GM19468 (cell line): ENCODE measurements around the gene LHFPL2.

Experiments
- ATAC-seq: cut with Tn5 transposase; IDR thresholded peaks from one replicate; pipeline ENCODE4 v1.9.1; 2021; ENCODE audit warnings: mild to moderate bottlenecking, moderate library complexity, moderate number of reproducible peaks; ENCODE audit not compliant: unreplicated experiment; ENCODE audit errors: extremely low read depth

LHFPL2 gene

DNA sequence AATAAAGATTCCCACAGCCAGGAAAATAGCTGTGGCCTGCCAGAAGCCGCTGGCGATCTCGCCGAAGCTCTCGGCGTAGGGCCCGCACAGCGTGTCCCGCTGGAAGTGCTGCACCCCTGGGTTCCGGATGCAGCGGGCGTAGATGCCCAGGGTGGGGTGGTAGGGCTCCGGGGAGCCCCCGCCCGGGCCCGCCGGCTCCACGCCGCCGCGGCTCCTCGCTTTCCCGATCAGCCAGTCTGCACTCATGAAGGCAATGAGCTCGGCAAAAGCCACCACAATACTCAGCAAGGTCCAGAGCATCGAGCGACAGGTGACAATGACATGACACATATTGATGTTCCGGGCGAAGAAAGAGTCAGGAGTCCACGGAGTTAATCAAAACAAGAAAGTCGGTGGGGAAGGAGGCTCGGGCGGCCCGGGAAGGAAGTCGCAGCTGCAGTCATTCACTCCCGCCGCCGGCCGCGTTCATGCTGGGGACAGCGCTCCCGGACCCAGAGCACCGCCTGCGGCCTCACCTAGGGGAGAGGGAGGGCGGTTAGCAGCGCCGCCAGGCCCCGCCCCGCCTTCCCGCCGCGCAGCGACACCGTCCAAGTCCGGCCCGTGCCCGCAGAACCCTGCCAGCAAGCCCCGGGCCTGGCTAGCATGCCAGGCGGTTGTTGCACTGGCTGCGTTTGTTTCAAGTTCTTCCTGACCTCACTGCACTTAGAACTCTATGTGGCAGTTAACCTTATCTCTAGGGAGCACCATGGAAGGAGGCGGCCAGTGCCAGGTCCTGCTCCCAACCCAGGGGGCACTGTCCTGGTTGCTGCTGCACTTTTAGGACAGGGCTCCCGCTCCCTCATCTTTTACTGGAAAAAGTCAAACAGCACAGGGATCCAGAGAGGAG, 138.4 kb downstream of the LHFPL2 start:
- ATAC-seq, result peak; percentile 54

- no peak for ATAC-seq
Measured at GRCh38 chr5:78509145-78509865, 139.3 kb downstream of the LHFPL2 start.

DNA sequence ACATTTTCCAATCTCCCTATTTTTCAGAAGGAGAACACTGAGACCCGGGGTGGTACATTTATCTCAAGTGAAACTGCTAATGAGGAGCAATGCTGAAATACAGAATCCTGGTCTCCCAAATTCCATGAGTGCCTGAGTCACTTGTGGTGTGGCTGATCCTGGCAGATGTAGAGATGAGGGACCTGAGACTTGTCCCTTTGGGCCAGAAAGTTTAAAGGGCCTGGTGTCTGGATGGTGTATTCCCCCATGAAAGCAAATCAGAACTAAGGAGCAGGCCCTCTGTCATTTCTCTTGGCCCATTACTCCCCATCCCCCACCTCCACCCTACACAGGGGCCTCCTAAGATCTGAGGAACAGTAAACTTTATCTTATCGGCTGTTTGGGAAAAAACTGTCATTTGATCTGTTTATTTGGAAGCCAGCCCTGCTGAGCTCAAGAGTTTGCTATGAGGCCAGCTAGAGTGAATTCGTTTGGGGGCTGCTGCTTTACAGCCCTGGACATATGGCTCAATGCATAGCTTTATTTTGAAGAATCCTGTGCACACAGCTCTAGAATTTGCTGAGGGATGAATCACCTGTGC, 140.3 kb downstream of the LHFPL2 start:
- ATAC-seq, result no peak

DNA sequence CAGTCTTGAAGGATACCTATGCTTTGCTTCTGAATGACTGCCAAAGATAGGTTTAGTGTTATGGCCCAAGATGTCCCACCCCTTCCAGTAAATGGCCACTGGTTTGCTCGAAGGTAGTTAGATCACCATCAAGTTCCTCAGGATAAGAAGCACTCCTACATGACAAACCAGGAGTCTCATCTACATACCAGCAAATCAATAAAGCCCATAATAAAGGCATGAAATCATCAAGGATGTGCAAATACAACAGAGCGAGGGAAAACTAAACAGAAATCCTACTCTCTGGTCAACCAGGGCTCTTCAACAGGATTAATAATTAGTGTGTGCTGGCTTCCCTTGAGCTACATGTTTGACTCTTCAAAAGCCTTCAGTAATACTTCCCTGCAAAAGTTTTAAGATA, 141.0 kb downstream of the LHFPL2 start:
- ATAC-seq, result no peak

GRCh38 chr5:78506261-78507024, 142.1 kb downstream of the LHFPL2 start:
- ATAC-seq, result no peak

DNA sequence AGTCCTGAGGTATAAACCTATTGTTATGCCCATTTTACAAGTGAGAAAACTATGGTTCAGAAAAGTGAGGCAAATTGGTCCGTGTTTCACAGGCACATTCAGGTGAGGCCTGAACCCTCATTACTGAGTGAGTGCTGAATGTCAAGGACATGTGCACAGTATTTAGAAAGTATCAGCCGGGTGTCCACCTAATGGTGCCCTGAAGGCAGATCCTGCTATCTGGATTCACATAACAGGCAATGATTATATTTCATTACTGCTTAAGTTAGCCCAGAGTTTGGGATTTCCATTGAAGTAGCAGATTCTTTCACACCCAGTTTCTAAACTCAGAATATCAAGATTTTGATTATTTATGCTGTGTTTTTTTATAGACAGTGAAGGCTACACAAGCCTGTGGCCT, 142.7 kb downstream of the LHFPL2 start:
- ATAC-seq, result no peak

GRCh38 chr5:78504704-78505677, 143.6 kb downstream of the LHFPL2 start:
- ATAC-seq, result no peak

- ATAC-seq, result no peak
Measured at GRCh38 chr5:78503958-78504653, 144.5 kb downstream of the LHFPL2 start.

- no peak for ATAC-seq
Measured at GRCh38 chr5:78501411-78502352, 146.9 kb downstream of the LHFPL2 start.

GRCh38 chr5:78500871-78501270, 147.7 kb downstream of the LHFPL2 start:
- no peak for ATAC-seq

- no peak for ATAC-seq
Measured at GRCh38 chr5:78500028-78500427, 148.5 kb downstream of the LHFPL2 start.

DNA sequence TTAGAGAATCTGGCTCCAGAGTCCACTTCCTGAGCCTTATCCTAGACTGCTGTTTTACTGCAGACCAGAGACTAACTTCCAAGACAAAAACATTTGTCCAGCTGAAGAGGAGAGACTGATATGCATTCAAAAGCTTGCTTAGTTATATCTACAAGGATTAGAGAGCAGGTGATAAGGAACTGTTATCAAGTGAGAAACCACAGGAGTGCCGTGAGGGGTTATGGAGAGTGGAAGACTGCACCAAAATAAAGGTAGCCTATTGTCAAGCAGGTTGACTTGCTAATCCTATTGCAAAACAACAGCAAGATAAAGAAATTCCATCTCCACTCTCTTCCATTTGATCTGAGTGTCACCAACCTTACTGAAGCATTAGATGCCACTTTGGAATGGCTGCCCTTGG, 149.1 kb downstream of the LHFPL2 start:
- no peak for ATAC-seq

- ATAC-seq, result no peak
Measured at GRCh38 chr5:78497573-78498533, 150.7 kb downstream of the LHFPL2 start.

DNA sequence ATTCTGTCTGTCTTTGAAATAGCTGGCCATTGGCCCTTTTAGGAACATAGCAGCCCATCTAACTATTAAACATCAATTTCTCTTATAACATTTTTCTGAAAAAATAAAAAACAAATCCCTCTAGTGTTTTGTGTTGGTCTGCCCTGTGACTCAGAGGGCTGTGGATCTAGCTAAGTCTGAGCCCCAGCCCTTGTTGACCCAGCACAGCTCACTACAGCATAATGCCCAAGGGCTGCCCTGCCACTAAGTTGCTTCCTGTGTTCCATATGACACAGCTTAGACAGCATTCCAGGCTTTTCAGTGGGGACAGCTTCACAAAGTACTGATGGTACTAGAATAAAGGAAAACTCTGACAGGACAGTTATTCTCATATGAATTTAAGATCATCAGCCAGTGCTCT, 152.2 kb downstream of the LHFPL2 start:
- ATAC-seq, result no peak

DNA sequence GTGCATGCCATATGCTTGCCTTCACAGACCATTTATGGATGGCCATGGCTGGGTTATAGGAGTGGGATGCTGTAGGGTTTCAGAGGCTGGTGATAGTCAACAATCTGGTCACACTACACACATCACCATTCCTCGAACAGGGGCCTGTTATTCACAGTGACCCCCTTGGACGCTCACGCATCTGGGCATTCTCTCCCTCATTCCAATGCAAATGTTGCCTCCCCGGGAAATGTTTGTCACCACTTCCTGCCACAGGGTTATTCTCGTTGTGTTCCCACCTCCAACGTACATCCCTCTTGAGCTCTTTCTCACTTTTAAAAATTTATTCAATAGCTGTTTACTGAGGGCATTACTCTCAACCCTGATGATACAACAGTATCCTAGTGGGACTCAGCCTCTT, 152.8 kb downstream of the LHFPL2 start:
- ATAC-seq, result no peak

DNA sequence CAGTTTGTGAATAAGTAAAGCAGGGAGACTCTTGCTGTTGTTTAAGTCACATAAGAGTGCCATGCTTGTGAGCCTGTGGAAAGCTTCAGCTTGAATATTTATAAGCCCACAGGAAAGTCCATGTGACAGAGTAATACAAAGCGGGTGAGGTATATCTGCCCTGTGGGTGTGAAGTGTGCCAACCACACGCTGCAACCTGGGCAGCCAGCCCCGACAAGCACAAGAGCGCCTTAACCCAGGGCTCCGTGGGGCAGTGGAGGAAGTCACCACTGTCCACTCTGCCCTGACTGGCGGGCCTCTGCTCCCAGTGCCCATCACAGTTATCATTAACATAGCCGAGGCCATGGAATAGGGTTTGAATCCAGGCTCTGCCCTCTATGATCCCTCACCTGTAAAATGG, 155.9 kb downstream of the LHFPL2 start:
- ATAC-seq, result no peak

DNA sequence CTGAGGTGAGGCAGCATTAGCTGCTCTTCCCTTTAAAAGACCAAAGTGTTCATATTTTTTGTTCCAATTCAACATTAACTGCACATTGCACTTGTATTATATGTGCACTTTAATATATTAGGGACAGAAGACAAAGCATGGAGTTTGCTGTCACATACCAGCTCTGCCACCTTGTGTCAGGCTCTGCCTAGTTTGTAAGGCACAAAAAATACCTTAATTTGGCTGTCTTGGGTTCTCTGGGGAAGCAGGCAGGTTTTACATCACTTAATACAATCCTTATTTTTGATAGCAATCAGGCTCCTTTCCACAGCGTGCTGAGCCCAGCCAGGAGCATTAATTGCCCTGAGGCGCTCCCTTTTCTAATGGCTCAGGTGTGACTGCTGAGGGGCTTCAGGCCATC, 156.3 kb downstream of the LHFPL2 start:
- no peak for ATAC-seq
